ENCODE results near the gene RNU11.
"Not testable (repeated sequence)": the region's sequence is repeated elsewhere in the genome, so short reads cannot be mapped to it uniquely, and the experiment has no call there.

The RNU11 gene

DNA sequence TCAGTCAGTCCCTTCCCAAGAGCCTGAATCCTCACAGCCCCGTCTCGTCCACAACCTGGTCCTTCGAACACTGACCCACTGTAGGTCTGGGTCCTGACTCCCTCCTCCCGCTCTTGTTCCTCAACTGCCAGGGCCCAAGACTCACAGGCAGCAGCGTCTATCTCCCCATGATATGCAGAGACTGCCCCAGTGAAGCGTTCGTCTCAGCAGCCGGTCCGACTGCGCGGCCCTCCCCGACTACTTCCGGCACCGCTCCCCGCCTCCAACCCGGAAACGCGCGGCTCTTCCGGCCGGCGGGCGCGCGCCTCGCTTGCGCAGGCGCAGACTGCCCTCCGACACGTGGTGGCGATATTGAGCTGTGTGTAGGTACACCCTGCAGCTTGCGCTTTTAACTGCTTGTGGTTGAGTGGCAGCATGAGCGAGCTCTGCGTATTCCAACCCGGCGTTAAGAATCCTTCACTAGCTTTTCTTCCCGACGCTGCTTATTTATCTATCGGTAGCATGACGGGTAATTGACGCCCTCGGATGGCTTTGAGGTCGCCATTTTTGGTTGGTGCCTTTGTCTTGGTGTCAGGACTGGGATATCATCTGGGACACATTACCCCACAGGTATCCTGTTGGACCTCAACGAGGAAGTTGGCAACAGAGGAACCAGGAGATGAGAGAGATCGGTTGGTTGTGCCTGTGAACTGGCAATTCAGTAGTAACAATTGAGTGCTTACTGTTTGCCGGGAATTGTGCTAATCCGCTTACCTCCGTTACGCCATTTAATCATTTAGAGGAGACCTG, 5.4 kb upstream of the RNU11 start, which contains the start of gene TAF12:
TSS of gene TAF12 (minus strand) at position 221 of the 789 bp plus-strand sequence. CDS start 20,986 bp downstream, outside the sequence.
- Histone ChIP-seq H3K4me3 (ENCODE audit: low read length) (peak within 1 kb of the TSS; percentile 91), H3K9me3 (ENCODE audit: control insufficient read depth, low read depth, low read length) (no peaks in the 10 kb centered on the region), H3K27ac (ENCODE audit: low read length) (peak within 1 kb of the TSS; percentile 88), H3K9ac (ENCODE audit: low read length) (peak within 1 kb of the TSS; percentile 83), H3K4me1 (ENCODE audit: control insufficient read depth, low read depth, low read length) (peaks cover 13% of the 10 kb centered on the region), H3K27me3 (ENCODE audit: control insufficient read depth, insufficient read depth, low read length) (no peaks in the 10 kb centered on the region), H3K36me3 (ENCODE audit: control insufficient read depth, low read depth, low read length) (no peaks in the 10 kb centered on the region)

- Histone ChIP-seq H3K27me3 (ENCODE audit: control insufficient read depth, insufficient read depth, low read length) (no peaks in the 10 kb centered on the region), H3K9me3 (ENCODE audit: control insufficient read depth, low read depth, low read length) (no peaks in the 10 kb centered on the region), H3K4me3 (ENCODE audit: low read length) (no peak overlapping the region), H3K9ac (ENCODE audit: low read length) (no peak overlapping the region), H3K27ac (ENCODE audit: low read length) (no peak overlapping the region), H3K4me1 (ENCODE audit: control insufficient read depth, low read depth, low read length) (peaks cover 16% of the 10 kb centered on the region), H3K36me3 (ENCODE audit: control insufficient read depth, low read depth, low read length) (no peaks in the 10 kb centered on the region)
Observed at GRCh38 chr1:28644494-28644893, 3.9 kb upstream of the RNU11 start.

- peaks cover 16% of the 10 kb centered on the region for H3K4me1 ChIP-seq (ENCODE audit: control insufficient read depth, low read depth, low read length)
- not testable (repeated sequence) for H3K27ac ChIP-seq (ENCODE audit: low read length); H3K9ac ChIP-seq (ENCODE audit: low read length); H3K36me3 ChIP-seq (ENCODE audit: control insufficient read depth, low read depth, low read length); H3K4me3 ChIP-seq (ENCODE audit: low read length); H3K9me3 ChIP-seq (ENCODE audit: control insufficient read depth, low read depth, low read length); H3K27me3 ChIP-seq (ENCODE audit: control insufficient read depth, insufficient read depth, low read length)
Observed at GRCh38 chr1:28645406-28645805, 3.0 kb upstream of the RNU11 start.

DNA sequence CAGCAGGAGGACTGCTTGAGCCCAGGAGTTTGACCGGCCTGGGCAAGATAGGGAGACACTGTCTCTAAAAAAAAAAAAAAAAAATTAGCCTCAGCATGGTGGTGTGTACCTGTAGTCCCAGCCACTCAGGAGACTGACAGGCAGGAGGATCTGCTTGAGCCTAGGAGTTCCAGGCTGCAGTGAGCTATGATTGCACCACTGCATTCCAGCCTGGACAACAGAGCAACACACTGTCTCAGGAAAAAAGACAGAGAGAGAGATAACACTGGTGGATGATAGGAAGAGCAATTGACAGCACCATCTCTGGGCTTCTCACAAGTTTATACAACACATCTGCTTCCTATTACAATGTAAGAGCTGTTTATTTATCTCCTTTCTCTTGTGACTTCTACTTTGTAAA, 2.4 kb upstream of the RNU11 start:
- Histone ChIP-seq H3K9me3 (ENCODE audit: control insufficient read depth, low read depth, low read length) (no peaks in the 10 kb centered on the region), H3K36me3 (ENCODE audit: control insufficient read depth, low read depth, low read length) (no peaks in the 10 kb centered on the region), H3K4me3 (ENCODE audit: low read length) (no peak overlapping the region), H3K27me3 (ENCODE audit: control insufficient read depth, insufficient read depth, low read length) (no peaks in the 10 kb centered on the region), H3K4me1 (ENCODE audit: control insufficient read depth, low read depth, low read length) (peaks cover 16% of the 10 kb centered on the region), H3K9ac (ENCODE audit: low read length) (no peak overlapping the region), H3K27ac (ENCODE audit: low read length) (no peak overlapping the region)

- H3K9me3 ChIP-seq (ENCODE audit: control insufficient read depth, low read depth, low read length), result no peaks in the 10 kb centered on the region
- H3K4me1 ChIP-seq (ENCODE audit: control insufficient read depth, low read depth, low read length), result peaks cover 12% of the 10 kb centered on the region
- no peaks in the 10 kb centered on the region for H3K36me3 ChIP-seq (ENCODE audit: control insufficient read depth, low read depth, low read length)
- H3K27ac ChIP-seq (ENCODE audit: low read length), result peak overlapping the region; percentile 100
- H3K27me3 ChIP-seq (ENCODE audit: control insufficient read depth, insufficient read depth, low read length), result no peaks in the 10 kb centered on the region
- H3K9ac ChIP-seq (ENCODE audit: low read length), result peak overlapping the region; percentile 93
- peak overlapping the region; percentile 48 for H3K4me3 ChIP-seq (ENCODE audit: low read length)
Observed at GRCh38 chr1:28648008-28648473, 359 bp upstream of the RNU11 start.

GRCh38 chr1:28653063-28653462, 4.7 kb downstream of the RNU11 start:
- H3K36me3 ChIP-seq (ENCODE audit: control insufficient read depth, low read depth, low read length); H3K4me1 ChIP-seq (ENCODE audit: control insufficient read depth, low read depth, low read length); H3K9me3 ChIP-seq (ENCODE audit: control insufficient read depth, low read depth, low read length); H3K27ac ChIP-seq (ENCODE audit: low read length); H3K27me3 ChIP-seq (ENCODE audit: control insufficient read depth, insufficient read depth, low read length); H3K4me3 ChIP-seq (ENCODE audit: low read length); H3K9ac ChIP-seq (ENCODE audit: low read length): not testable (repeated sequence)

GRCh38 chr1:28653870-28654269, 5.5 kb downstream of the RNU11 start:
- not testable (repeated sequence) for H3K27ac ChIP-seq (ENCODE audit: low read length); H3K9ac ChIP-seq (ENCODE audit: low read length); H3K27me3 ChIP-seq (ENCODE audit: control insufficient read depth, insufficient read depth, low read length); H3K36me3 ChIP-seq (ENCODE audit: control insufficient read depth, low read depth, low read length); H3K9me3 ChIP-seq (ENCODE audit: control insufficient read depth, low read depth, low read length); H3K4me1 ChIP-seq (ENCODE audit: control insufficient read depth, low read depth, low read length); H3K4me3 ChIP-seq (ENCODE audit: low read length)

DNA sequence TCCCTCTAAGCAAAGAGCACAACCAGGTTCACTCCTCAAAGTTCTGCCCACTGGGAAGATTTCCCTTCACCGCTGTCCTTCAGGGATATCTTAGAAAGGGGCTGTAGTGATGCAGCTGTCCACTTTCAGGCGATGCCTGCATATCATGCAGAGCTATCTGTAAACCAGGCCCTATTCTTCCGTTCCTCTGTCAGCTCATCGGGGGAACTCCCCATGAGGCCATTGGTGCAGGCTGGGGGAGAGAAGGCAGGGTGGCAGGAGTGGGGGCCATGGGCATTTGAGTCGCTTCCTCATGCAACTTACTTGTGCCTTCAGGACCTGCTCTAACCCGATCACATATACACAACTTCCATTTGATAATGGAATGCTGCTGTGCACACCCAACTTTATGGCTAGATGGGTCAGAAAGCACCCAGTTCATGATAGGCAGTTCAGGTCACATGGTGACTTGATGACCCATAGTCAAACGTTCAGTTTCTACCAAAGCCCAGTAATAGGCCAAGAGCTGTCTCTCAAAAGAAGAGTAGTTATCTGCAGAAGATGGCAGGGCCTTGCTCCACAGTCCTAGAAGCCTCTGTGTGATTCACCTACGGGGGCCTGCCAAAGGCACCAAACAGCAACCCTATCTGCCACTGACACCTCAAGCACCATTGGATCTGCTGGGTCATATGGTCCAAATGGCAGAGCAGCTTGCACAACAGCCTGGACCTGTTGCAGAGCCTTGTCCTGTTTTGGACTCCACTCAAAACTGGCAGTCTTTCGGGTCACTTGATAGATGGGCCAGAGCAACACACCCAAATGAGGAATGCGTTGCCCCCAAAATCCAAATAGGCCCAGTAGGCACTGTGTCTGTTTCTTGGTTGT, 7.3 kb downstream of the RNU11 start:
- not testable (repeated sequence) for H3K36me3 ChIP-seq (ENCODE audit: control insufficient read depth, low read depth, low read length); H3K27ac ChIP-seq (ENCODE audit: low read length); H3K9me3 ChIP-seq (ENCODE audit: control insufficient read depth, low read depth, low read length); H3K4me1 ChIP-seq (ENCODE audit: control insufficient read depth, low read depth, low read length); H3K27me3 ChIP-seq (ENCODE audit: control insufficient read depth, insufficient read depth, low read length); H3K9ac ChIP-seq (ENCODE audit: low read length); H3K4me3 ChIP-seq (ENCODE audit: low read length)

DNA sequence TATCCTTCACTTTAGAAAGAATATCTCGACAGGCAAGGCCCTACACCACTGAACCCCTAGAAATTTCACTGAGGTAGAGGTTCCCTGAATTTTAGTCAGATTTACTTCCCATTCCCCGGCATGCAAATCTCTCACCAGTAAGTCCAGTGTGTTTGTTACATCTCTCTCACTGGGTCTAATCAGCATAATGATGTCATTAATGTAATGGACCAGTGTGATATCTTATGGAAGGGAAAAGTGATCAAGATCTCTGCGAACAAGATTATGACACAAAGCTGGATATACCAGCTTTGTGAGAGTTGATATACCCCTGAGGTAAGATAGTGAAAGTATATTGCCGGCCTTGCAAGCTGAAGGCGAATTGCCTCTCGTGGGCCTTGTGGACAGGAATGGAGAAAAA, 7.9 kb downstream of the RNU11 start:
- Histone ChIP-seq H3K36me3 (ENCODE audit: control insufficient read depth, low read depth, low read length) (no peaks in the 10 kb centered on the region), H3K4me3 (ENCODE audit: low read length) (no peak overlapping the region), H3K9ac (ENCODE audit: low read length) (no peak overlapping the region), H3K27me3 (ENCODE audit: control insufficient read depth, insufficient read depth, low read length) (no peaks in the 10 kb centered on the region), H3K27ac (ENCODE audit: low read length) (no peak overlapping the region), H3K4me1 (ENCODE audit: control insufficient read depth, low read depth, low read length) (no peaks in the 10 kb centered on the region), H3K9me3 (ENCODE audit: control insufficient read depth, low read depth, low read length) (no peaks in the 10 kb centered on the region)

DNA sequence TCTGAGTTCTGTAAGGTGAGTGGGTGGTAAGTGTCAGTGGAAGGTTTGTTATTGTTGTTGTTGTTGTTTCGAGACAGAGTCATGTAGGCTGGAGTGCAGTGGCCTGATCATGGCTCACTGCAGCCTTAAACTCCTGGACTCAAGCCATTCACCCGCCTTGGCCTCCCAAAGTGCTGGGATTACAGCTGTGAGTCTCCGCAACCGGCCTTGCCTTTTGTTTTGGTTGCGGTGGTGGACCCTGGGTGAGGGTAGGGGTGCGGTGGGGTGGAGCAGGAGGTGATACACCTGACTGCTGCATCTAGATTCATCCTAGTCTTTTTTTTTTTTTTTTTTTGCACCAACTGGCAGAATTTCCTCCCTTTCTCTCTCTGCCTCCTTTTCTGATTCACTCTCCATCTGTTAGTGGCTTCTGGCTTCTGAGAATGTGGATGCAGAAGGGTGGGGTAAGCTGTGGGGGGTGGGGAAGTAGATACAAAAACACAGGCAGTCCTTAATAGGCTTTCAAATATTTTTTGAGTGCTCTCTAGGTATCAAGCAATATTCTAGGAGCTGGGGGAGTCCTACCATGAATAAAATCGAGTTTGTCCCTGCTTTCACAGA, 15.6 kb downstream of the RNU11 start:
- Histone ChIP-seq H3K9ac (ENCODE audit: low read length) (no peak overlapping the region), H3K9me3 (ENCODE audit: control insufficient read depth, low read depth, low read length) (no peaks in the 10 kb centered on the region), H3K4me1 (ENCODE audit: control insufficient read depth, low read depth, low read length) (peaks cover 7% of the 10 kb centered on the region), H3K27me3 (ENCODE audit: control insufficient read depth, insufficient read depth, low read length) (no peaks in the 10 kb centered on the region), H3K4me3 (ENCODE audit: low read length) (no peak overlapping the region), H3K27ac (ENCODE audit: low read length) (no peak overlapping the region), H3K36me3 (ENCODE audit: control insufficient read depth, low read depth, low read length) (no peaks in the 10 kb centered on the region)

GRCh38 chr1:28666806-28667205, 18.4 kb downstream of the RNU11 start:
- Histone ChIP-seq H3K4me3 (ENCODE audit: low read length) (no peak overlapping the region), H3K9me3 (ENCODE audit: control insufficient read depth, low read depth, low read length) (no peaks in the 10 kb centered on the region), H3K27me3 (ENCODE audit: control insufficient read depth, insufficient read depth, low read length) (no peaks in the 10 kb centered on the region), H3K27ac (ENCODE audit: low read length) (no peak overlapping the region), H3K36me3 (ENCODE audit: control insufficient read depth, low read depth, low read length) (no peaks in the 10 kb centered on the region), H3K9ac (ENCODE audit: low read length) (no peak overlapping the region), H3K4me1 (ENCODE audit: control insufficient read depth, low read depth, low read length) (peaks cover 12% of the 10 kb centered on the region)

Measured in iPS-18a (cell line).